Stimulated activated CD4-positive, alpha-beta T cell treated with anti-CD3 and anti-CD28 coated beads, TNF-alpha, amount 100 ng/mL, for 1 hour (primary cell): Measurements from ENCODE around the gene DSCAML1.

Experiments
- DNase-seq, 3 donors: peaks; one replicate each; pipeline ENCODE4 v3.0.0-alpha.2; 2020; ENCODE audit warnings: low read depth in 3 of 3, low spot score in 1 of 3

DSCAML1 gene

DNA sequence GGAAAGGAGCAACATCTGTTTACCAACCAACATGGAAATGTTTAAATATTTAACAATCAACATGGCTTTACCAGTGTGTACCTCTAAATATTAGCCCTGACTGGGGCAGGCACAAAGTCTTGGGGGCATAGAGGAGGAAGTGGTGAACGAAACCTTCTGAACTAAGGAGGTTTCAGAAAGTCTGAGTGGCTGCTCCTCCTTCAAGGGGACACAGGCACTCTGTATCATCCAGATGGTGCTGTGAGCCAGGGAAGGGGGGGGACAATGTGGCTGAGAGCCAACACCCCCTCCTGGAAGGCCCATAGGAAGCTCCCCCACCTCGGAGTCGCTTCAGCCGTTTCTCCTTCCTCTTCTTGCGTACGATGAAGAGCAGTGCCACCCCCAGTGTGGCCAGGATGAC lies 361.7 kb downstream of the DSCAML1 start:
- no peak for DNase-seq

GRCh38 chr11:117434481-117434880 lies 362.5 kb downstream of the DSCAML1 start:
- no peak for DNase-seq

GRCh38 chr11:117433717-117434116 lies 363.3 kb downstream of the DSCAML1 start:
- no peak for DNase-seq

DNA sequence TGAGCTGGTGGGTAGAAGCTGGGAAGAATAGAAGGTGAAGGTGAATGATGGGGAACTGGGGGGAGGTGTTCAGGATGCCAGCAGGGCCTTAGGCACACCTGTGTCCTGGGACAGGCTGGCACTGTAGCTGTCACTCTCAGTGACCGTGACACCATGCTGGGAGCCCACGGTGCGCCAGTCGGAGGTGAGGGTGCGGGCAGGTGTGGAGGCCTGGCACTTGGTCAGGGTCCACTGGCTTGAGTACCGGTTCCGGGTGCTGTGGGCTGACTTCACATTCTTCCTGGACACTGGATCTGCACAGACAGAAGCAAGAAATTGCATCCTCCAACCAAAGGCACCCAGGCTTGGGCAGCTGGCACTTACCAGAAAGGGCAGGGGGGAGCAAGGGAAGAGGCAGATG lies 365.6 kb downstream of the DSCAML1 start:
- no peak for DNase-seq

GRCh38 chr11:117430293-117430955 lies 366.6 kb downstream of the DSCAML1 start:
- no peak for DNase-seq

DNA sequence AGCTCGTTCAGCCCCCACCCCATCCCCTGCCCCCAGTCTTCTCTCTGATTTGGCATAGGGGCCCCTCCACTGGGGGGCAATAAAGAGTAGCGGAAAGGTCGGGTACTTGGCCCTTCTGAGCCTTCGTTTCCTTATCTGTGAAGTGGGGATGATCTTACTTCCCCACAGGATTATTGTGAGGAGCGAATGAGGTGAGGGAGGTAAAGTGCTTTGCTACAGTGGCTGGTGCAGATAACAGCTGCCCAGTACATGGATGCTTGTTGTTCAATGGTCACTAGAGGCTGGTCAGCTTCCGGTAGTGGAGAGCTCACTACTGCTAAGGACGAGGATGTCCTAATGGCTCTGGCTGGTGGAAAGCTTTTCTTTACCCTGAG lies 368.2 kb downstream of the DSCAML1 start:
- no peak for DNase-seq

GRCh38 chr11:117428186-117428855 lies 368.7 kb downstream of the DSCAML1 start:
- DNase-seq, result no peak

- no peak for DNase-seq
Measured at GRCh38 chr11:117427356-117427874, 369.6 kb downstream of the DSCAML1 start.

DNA sequence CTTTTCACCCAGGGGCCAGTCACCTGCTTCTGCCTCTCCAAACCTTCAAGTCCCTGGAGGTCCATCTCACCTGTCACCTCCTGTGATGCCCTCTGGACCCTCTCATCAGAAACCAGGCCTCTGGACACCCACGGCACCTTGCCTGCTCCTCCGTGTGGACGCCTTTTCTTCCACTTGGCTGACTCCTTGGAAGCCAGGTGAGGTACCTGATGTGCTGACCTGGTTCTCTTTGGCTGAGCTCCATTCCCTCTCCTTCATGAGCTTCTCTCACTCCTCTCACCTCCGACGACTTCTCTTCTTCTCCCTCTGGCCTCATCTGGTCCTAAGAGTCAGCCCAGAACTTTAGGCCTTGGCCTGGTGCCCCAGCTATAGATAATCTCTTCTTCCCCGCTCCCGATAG lies 370.1 kb downstream of the DSCAML1 start:
- no peak for DNase-seq

- peak in 2 of 3 donors; percentile 38 to 65 for DNase-seq
Measured at GRCh38 chr11:117426297-117426685, 370.7 kb downstream of the DSCAML1 start.

GRCh38 chr11:117425679-117426296 lies 371.2 kb downstream of the DSCAML1 start:
- DNase-seq, result no peak

- no peak for DNase-seq
Measured at GRCh38 chr11:117424781-117425180, 372.2 kb downstream of the DSCAML1 start.

GRCh38 chr11:117423046-117423575 lies 373.9 kb downstream of the DSCAML1 start:
- no peak for DNase-seq

DNA sequence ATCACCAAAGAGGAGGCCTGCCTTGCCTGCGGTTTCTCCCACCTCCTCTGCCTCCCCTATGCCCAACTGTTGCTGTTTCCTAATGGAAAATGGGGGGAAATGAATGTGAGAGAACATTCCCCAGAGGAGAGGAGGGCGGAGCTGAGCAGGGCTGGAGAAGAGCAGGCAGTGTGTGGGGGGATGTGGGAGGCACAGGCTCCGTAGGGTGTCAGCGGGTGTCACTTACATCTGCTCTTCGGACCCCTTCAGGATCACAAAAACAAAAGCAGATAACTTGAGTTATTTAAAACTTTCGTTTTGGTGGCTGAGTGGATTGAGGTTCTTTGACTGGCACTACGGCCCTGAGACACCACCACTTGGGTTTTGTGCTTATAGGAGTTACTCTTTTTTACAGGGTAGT lies 375.5 kb downstream of the DSCAML1 start:
- DNase-seq, result no peak

GRCh38 chr11:117421041-117421440 lies 376.0 kb downstream of the DSCAML1 start:
- DNase-seq, result no peak

- DNase-seq, result no peak
Measured at GRCh38 chr11:117420598-117420997, 376.4 kb downstream of the DSCAML1 start.

GRCh38 chr11:117420143-117420485 lies 376.9 kb downstream of the DSCAML1 start:
- no peak for DNase-seq

DNA sequence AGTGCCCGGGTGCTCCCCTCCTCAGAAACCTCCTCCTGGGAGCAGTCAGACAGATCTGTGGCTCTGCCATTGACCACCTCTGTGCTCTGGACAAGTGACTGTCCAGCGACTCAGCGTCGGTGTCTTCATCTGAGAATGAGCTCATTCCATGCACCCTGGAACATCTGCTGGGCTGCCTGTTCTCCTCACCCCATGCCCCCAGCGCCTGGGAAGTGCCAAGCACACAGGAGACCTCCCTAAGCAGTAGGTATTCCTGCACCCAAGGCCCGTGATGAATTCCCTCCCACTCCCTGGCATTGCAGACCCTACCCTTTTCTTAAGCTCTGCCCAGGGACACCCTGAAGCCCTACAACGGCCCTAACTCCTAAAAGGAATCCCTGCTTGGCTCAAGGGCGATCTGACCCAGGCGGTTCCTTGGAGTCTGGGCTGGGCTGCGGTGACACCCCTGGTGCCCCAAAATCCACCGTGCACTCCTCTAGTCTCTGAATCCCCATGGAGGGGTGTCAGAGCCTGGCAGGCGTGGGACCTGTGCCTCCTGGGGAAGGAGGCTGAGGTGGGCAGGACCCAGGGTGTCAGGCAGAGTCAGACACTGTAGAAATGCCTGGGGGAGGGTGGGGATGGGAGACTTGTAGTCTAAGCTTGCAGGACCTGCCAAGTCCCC lies 377.4 kb downstream of the DSCAML1 start:
- no peak for DNase-seq

GRCh38 chr11:117418737-117419481 lies 378.1 kb downstream of the DSCAML1 start:
- no peak for DNase-seq

DNA sequence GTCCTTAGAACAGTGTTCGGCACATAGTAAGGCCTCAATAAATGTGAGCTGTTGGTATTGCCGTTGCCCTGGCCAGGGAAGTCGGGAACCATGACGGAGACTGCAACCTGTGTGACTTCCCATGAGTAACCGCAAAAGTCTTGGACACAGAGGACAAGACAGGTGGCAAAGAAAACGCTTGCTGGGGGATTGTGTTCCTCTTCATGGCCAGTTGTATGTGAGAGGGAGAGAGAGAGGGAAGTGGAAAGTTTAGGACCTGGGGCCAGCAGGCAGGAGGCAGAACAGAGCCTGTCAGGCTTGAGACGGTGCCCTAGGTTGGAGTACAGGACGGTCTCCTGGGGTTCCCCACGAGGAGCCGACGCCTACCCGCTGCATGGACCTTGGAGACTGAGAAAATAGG lies 379.2 kb downstream of the DSCAML1 start:
- no peak for DNase-seq

DNA sequence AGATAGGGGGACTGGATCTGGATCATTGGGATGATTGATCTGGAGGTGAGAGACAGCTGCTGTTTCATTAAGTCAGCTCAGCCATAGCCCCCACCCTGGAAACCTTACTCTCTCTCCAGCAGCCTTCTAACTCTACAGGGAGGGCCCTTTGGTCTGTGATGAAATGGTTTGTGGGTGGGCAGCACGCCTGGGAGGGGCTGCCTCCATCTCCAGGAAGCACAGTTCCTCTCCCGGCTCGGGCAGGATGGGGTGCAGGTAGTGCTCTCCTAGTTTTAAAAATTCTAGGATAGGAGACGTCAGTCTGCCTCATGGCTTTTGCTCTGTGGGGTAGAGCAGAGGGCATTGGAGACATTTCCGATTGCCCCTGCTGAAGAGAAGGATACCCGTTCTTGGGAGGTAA lies 379.7 kb downstream of the DSCAML1 start:
- DNase-seq, result no peak
